ENCODE results near the gene CXXC4. TPM values are rescaled to one million over a fixed set of nuclear protein-coding genes. Genes with fewer than 3 reads are reported as not detected.

Gene CXXC4
- total RNA-seq, 1 donor from 2014 or later: 18.9 TPM

- Mint-ChIP-seq H3K27me3 (ENCODE audit: low read depth) (no peaks in the 10 kb centered on the region), H3K4me1 (peaks cover 71% of the 10 kb centered on the region), H3K36me3 (ENCODE audit: low read depth) (peaks cover 3% of the 10 kb centered on the region), H3K27ac (ENCODE audit: unreplicated experiment) (no peak overlapping the region), H3K9me3 (no peaks in the 10 kb centered on the region), H3K4me3 (peak overlapping the region; percentile 96)
- no peak for TF ChIP-seq CTCF (conservative IDR thresholded peaks at IDR 0.05)
- no peak for DNase-seq (ENCODE audit: low read depth, low spot score)
These were observed 5.0 kb downstream of the CXXC4 start for GRCh38 chr4:104489731-104490095.

GRCh38 chr4:104488151-104488550 lies 6.5 kb downstream of the CXXC4 start:
- H3K27ac Mint-ChIP-seq (ENCODE audit: unreplicated experiment): no peak overlapping the region
- H3K27me3 Mint-ChIP-seq (ENCODE audit: low read depth): no peaks in the 10 kb centered on the region
- H3K4me3 Mint-ChIP-seq: peak overlapping the region; percentile 68
- no peaks in the 10 kb centered on the region for H3K9me3 Mint-ChIP-seq
- TF ChIP-seq CTCF (conservative IDR thresholded peaks at IDR 0.05): no peak
- no peak for DNase-seq (ENCODE audit: low read depth, low spot score)
- H3K4me1 Mint-ChIP-seq: peaks cover 60% of the 10 kb centered on the region
- peaks cover 3% of the 10 kb centered on the region for H3K36me3 Mint-ChIP-seq (ENCODE audit: low read depth)

GRCh38 chr4:104486716-104487504 lies 7.8 kb downstream of the CXXC4 start:
- no peak for TF ChIP-seq CTCF (conservative IDR thresholded peaks at IDR 0.05)
- Mint-ChIP-seq H3K36me3 (ENCODE audit: low read depth) (peaks cover 3% of the 10 kb centered on the region), H3K4me3 (peak overlapping the region; percentile 68), H3K4me1 (peaks cover 48% of the 10 kb centered on the region), H3K9me3 (no peaks in the 10 kb centered on the region), H3K27me3 (ENCODE audit: low read depth) (no peaks in the 10 kb centered on the region), H3K27ac (ENCODE audit: unreplicated experiment) (no peak overlapping the region)
- no peak for DNase-seq (ENCODE audit: low read depth, low spot score)

- H3K36me3 Mint-ChIP-seq (ENCODE audit: low read depth): no peaks in the 10 kb centered on the region
- H3K27me3 Mint-ChIP-seq (ENCODE audit: low read depth): no peaks in the 10 kb centered on the region
- peaks cover 2% of the 10 kb centered on the region for H3K9me3 Mint-ChIP-seq
- DNase-seq (ENCODE audit: low read depth, low spot score): no peak
- H3K4me3 Mint-ChIP-seq: no peak overlapping the region
- no peak overlapping the region for H3K27ac Mint-ChIP-seq (ENCODE audit: unreplicated experiment)
- H3K4me1 Mint-ChIP-seq: peaks cover 10% of the 10 kb centered on the region
- no peak for TF ChIP-seq CTCF (conservative IDR thresholded peaks at IDR 0.05)
These were observed 19.0 kb downstream of the CXXC4 start for GRCh38 chr4:104475652-104476051.

- no peaks in the 10 kb centered on the region for H3K9me3 Mint-ChIP-seq
- H3K27ac Mint-ChIP-seq (ENCODE audit: unreplicated experiment): no peak overlapping the region
- DNase-seq (ENCODE audit: low read depth, low spot score): no peak
- peaks cover 11% of the 10 kb centered on the region for H3K4me1 Mint-ChIP-seq
- H3K27me3 Mint-ChIP-seq (ENCODE audit: low read depth): no peaks in the 10 kb centered on the region
- TF ChIP-seq CTCF (conservative IDR thresholded peaks at IDR 0.05): no peak
- no peak overlapping the region for H3K4me3 Mint-ChIP-seq
- no peaks in the 10 kb centered on the region for H3K36me3 Mint-ChIP-seq (ENCODE audit: low read depth)
These were observed 21.9 kb downstream of the CXXC4 start for GRCh38 chr4:104472766-104473165.

Data from neural crest cell (in vitro differentiated cells).